SK-N-DZ (cell line): ENCODE results near the gene AS3MT. TPM values are rescaled to one million over a fixed set of nuclear protein-coding genes. Genes with fewer than 3 reads are reported as not detected.
"Not testable (repeated sequence)": the region's sequence is repeated elsewhere in the genome, so short reads cannot be mapped to it uniquely, and the experiment has no call there.

Source experiments
- DNase-seq: peaks from one replicate; pipeline ENCODE4 v3.0.0-alpha.2; 2015; ENCODE audit warnings: low spot score
- polyA plus RNA-seq, 2 experiments: library from polyadenylated mRNA; depleted of rRNA; stranded (reverse); fragments of >200 nt; gene quantifications; 2 replicates each; pipeline ENCODE4 v1.2.3, GENCODE V29; 2014

AS3MT gene
- polyA plus RNA-seq (2014; cell fraction: cytosol; rRNA removed), result 24.7 and 35.0 TPM in 2 replicates
- 15.8 and 16.6 TPM in 2 replicates for polyA plus RNA-seq (2014; cell fraction: nucleus; rRNA removed)

GRCh38 chr10:102869258-102870198, at the start of gene AS3MT:
AS3MT (plus strand) TSS chr10:102869470; CDS start chr10:102869593, 123 bp downstream.
- peak; percentile 79 for DNase-seq

DNA sequence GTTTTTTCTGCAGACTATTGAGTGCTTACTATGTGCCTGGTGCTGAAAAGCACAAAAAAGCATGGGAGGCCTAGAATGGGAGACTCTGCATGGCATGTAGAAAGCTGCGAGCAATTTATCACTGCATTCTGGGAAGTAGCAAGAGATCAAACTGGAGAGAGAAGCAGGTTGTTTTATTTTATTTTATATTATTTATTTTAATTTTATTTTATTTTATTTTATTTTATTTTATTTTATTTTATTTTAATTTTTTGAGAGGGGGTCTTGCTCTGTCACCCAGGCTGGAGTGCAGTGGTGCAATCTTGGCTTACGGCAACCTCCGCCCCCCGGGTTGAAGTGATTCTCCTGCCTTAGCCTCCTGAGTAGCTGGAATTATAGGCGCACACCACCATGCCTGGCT, 49.3 kb upstream of the AS3MT start:
- not testable (repeated sequence) for DNase-seq

GRCh38 chr10:102822222-102822621, 47.0 kb upstream of the AS3MT start:
- DNase-seq, result no peak

DNA sequence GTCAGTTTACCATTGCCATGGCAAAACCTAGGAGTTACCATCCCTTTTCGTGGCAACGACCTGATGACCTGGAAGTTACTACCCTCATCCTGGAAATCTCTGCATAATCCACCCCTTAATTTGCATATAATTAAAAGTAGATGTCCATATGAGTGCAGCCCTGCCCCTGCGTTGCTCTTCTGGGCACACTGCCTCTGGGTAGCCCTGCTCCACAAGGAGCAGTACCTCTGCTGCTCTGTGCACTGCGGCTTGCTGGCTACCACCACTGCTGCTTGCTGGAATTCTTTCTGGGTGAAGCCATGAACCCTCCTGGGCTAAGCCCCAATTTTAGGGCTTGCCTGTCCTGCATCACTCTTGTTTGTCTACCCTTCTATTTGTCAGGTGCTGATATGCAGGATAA, 44.6 kb upstream of the AS3MT start:
- no peak for DNase-seq

- no peak for DNase-seq
These were observed 43.0 kb upstream of the AS3MT start for GRCh38 chr10:102826148-102826796.

DNA sequence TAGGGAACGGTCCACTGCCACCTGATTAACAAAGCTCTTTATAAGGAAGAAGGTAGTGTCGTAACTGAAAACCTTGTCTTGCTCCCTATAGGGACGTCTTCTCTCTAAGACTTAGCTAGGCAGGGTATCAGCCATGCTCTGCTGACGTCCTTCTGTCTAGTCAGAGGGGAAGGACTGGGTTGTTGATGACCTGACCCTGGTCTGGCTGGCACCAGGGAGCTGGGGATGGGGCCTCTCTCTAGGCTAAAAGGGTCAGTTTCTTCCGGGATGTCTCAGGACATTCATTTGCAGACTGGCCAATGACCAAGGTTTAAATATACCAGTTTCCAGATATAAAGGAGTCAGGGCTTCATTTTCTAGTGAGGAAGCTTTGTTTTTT, 41.7 kb upstream of the AS3MT start:
- DNase-seq, result no peak

DNA sequence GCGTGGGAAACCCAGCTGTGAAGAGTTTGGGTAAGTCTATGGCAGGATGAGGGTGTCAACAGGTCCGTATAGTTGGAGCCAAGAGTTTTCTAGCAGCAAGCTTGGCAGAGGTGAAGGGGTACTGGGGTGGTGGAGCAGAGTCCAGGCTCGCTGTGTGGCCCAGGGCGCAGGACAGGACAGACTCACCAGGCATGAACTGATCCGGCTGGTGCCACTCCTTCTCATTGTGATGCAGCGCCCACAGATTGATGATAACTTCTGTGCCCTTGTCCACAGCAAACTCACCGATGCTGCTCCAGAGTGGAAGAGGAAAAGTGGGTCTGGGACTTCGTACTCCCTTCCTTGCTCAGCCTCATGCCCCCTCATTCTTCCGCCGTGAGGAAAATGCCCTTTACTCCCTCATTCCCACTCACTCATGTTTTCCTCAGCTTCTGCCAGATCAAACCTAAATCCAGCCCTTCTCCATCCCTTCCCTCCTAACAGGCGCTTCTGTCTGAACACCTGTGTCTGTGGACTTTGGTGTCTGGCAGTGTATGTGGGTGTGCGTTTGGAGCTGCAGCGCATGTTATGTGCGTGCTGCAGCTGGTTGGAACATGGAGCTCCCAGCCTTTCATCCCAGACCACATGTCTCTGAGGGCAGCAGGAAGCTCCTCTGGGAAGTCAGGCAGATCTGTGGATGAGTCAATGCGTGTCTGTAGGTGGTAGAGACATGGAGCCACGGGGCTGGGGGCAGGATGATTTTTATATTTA, 37.8 kb upstream of the AS3MT start:
- no peak for DNase-seq

DNA sequence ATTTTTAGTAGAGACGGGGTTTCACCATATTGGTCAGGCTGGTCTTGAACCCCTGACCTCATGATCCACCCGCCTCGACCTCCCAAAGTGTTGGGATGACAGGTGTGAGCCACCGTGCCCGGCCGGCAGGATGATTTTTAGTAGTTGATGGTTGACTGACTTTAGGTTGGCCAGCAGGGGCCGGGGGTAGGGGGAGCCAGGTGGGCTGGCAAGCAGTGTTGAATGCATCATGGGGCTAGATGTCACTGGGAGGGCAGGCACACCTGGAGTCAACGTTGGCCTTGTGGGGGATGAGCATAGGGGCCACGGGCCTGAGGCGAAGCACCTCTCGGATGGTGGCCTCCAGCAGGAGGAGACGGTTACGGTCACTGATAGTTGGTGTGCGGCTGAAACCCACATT, 37.0 kb upstream of the AS3MT start:
- DNase-seq, result no peak

- no peak for DNase-seq
These were observed 36.3 kb upstream of the AS3MT start for GRCh38 chr10:102832987-102833386.

DNA sequence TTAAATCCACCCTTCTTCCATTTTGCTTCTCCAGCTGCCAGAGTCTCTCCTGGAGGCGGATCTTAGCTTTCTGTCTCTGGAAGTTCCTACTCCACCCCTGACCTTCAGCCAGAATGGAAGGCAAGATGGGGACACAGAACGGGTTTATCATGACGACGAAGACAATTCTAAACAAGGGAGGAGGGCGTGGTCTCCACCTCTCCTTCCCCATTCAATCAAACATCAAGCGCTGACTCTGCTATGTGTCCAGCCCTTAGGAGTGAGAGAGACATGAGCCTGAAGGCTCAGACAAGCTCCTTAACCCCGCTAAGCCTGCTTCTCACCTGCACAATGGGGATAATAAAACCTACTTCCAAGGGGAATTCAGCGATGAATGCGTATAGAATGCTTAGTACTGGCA, 35.1 kb upstream of the AS3MT start:
- no peak for DNase-seq

- DNase-seq, result peak; percentile 80
These were observed 34.2 kb upstream of the AS3MT start for GRCh38 chr10:102835007-102835482.

DNA sequence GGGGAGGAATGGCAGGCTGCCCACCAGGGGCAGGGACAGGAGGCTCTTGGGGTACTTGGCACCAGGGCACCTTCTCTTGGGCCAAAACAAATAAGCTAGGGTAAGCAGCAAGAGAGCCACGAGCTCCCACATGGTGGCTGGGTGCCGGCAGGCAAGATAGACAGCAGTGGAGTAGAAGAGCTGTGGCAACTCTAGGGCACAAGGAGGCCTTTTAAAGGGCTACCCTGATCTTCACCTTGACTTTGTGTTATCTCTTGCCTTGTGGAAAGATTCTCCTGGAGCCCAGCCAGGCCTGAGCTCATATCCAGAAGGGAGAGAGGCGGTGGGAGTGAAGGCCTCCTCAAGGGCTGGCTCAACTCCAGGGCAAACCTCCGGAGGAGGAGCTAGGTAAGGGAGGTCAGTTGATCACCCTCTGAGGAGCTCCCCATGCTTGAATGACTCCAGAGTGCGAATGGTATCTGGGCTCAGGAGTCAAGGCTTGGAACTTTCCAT, 32.0 kb upstream of the AS3MT start, which contains the start of gene CYP17A1:
TSS of gene CYP17A1 (minus strand) at position 184 of the 492 bp plus-strand sequence. CDS start at position 132, 52 bp downstream.
- DNase-seq, result no peak

DNA sequence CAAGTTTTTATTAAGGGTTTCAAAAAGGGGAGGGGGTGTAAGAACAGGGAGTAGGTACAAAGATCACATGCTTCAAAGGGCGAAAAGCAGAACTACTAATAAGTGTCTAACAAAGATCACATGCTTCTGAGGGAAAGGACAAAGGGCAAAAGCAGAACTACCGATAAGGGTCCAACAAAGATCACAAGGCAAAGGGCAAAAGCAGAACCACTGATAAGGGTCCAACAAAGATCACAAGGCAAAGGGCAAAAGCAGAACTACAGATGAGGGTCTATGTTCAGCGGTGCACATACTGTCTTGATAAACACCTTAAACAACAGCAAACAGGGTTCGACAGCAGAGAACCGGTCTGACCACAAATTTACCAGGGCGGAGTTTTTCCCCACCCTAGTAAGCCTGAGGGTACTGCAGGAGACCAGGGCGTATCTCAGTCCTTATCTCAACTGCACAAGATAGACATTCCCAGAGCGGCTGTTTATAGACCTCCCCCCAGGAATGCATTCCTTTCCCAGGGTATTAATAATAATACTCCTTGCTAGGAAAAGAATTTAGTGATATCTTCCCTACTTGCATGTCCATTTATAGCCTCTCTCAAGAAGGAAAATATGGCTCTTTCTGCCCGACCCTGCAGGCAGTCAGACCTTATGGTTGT, 30.9 kb upstream of the AS3MT start:
- DNase-seq, result not testable (repeated sequence)

- DNase-seq, result no peak
These were observed 27.4 kb upstream of the AS3MT start for GRCh38 chr10:102841827-102842345.

DNA sequence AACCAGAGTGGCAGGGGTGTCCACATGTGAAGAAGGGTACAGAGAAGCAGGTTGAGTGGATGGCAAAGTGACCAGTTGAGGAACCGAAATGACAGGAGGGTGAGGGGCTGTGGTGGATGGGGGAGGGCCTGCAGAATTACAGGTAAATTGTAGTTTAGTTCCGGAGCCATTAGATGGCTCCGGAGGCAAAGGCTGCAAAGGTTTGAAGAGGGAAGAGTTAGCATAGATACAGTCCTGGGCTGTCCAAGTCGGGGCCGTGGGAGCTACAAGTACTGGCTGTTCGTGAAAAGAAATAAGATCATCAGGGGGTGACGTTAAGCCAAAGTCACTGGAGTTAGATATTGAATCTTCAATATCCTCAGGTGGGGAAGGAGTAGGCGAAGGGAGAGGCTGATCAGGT, 26.1 kb upstream of the AS3MT start:
- DNase-seq, result not testable (repeated sequence)

- DNase-seq, result not testable (repeated sequence)
These were observed 25.0 kb upstream of the AS3MT start for GRCh38 chr10:102844190-102844776.

GRCh38 chr10:102845352-102845902, 23.8 kb upstream of the AS3MT start:
- no peak for DNase-seq

- DNase-seq, result no peak
These were observed 19.2 kb upstream of the AS3MT start for GRCh38 chr10:102850025-102850518.

GRCh38 chr10:102853237-102853636, 16.0 kb upstream of the AS3MT start:
- not testable (repeated sequence) for DNase-seq
